HepG2 (cell line): ENCODE results near the gene ATP7B. TPM values are rescaled to one million over a fixed set of nuclear protein-coding genes. Genes with fewer than 3 reads are reported as not detected.
A peak's percentile ranks its signal among the peaks of the same experiment; 100 is the strongest.

Experiments
- ATAC-seq: fragments of 200-7000 bp; cut with Tn5 transposase; 3 replicates; pipeline ENCODE4 v1.9.1; 2020; ENCODE audit warnings: mild to moderate bottlenecking, moderate library complexity
- BruUV-seq: library from RNA; stranded (reverse); fragments of 400-500 nt; replicated peaks from 2 replicates; lab custom pipeline; 2021; lab: Mats Ljungman, UMichigan
- CTCF ChIA-PET: fragments of 300-600 bp; formaldehyde crosslinking; extraction: SDS; loops from one replicate; lab custom pipeline; 2021; ENCODE audit warnings: low total read pairs, inconsistent platforms, low intra/inter-chr PET ratio; lab: Yijun Ruan, JAX
- POLR2A ChIA-PET: fragments of 350-600 bp; sonication (Branson Sonifier 250); formaldehyde crosslinking; loops from one replicate; lab custom pipeline; 2020; ENCODE audit warnings: antibody characterized with exemption, inconsistent platforms; lab: Yijun Ruan, JAX
- DNase-seq: peaks from one replicate; pipeline ENCODE4 v3.0.0-alpha.2; 2015; ENCODE audit warnings: low spot score
- FAIRE-seq: peaks from 3 replicates; lab custom pipeline; 2011; peaks lifted over from hg19 to GRCh38; lab: Jason Lieb, UNC
- H2AFZ ChIP-seq: one replicate; pipeline ENCODE4 v1.6.1; 2011; ENCODE audit warnings: low read length, inconsistent platforms
- H3K27ac ChIP-seq: fragments of 300-600 bp; 3 replicates; pipeline ENCODE4 v1.8.0; 2011; ENCODE audit warnings: mixed run types, mild to moderate bottlenecking, mixed read lengths, low read length, inconsistent platforms; ENCODE audit not compliant: insufficient read depth; ENCODE audit errors: extremely low read length
- H3K27me3 ChIP-seq, 2 experiments: fragments of 200-600 bp in 1 of 2; 2 replicates in 1 of 2; 3 replicates in 1 of 2; pipeline versions ENCODE4 v1.6.0 to v1.8.0; 2011; ENCODE audit warnings: low read length in 2 of 2, mild to moderate bottlenecking in 2 of 2, moderate library complexity in 2 of 2, inconsistent platforms in 1 of 2; ENCODE audit not compliant: insufficient read depth in 2 of 2, control insufficient read depth in 1 of 2
- H3K36me3 ChIP-seq, 2 experiments: fragments of 200-600 bp in 1 of 2; replicated peaks in 1 of 2; 2 replicates in 1 of 2; 3 replicates in 1 of 2; pipeline versions ENCODE4 v1.5.1 to v1.8.0; 2011; ENCODE audit warnings: low read length in 2 of 2, inconsistent platforms in 1 of 2; ENCODE audit not compliant: insufficient read depth in 2 of 2, control insufficient read depth in 1 of 2
- H3K4me1 ChIP-seq: 2 replicates; pipeline ENCODE4 v1.5.1; 2012; ENCODE audit warnings: low read length, inconsistent platforms; ENCODE audit not compliant: insufficient read depth
- H3K4me2 ChIP-seq: 2 replicates; pipeline ENCODE4 v1.6.0; 2011; ENCODE audit warnings: low read depth, low read length, inconsistent platforms
- H3K4me3 ChIP-seq, 3 experiments: fragments of 200-600 bp in 1 of 3; sonication (generic), shearing (Covaris generic) in 1 of 3; replicated peaks in 1 of 3; 2 replicates each; pipeline ENCODE4 v1.5.1; 2011 to 2016; ENCODE audit warnings: low read length in 3 of 3, inconsistent platforms in 2 of 3, low read depth in 2 of 3, mild to moderate bottlenecking in 2 of 3, control low read depth in 1 of 3, mixed read lengths in 1 of 3; ENCODE audit not compliant: insufficient read depth in 1 of 3
- H3K79me2 ChIP-seq: one replicate; pipeline ENCODE4 v1.6.1; 2011; ENCODE audit warnings: low read length, inconsistent platforms; ENCODE audit not compliant: insufficient read depth
- H3K9ac ChIP-seq: 2 replicates; pipeline ENCODE4 v1.6.0; 2011; ENCODE audit warnings: mild to moderate bottlenecking, low read depth, low read length, inconsistent platforms; ENCODE audit not compliant: insufficient read depth
- H3K9me3 ChIP-seq: 2 replicates; pipeline ENCODE4 v1.5.1; 2012; ENCODE audit warnings: mild to moderate bottlenecking, low read length
- H4K20me1 ChIP-seq: 2 replicates; pipeline ENCODE4 v1.6.0; 2011; ENCODE audit warnings: inconsistent platforms, mild to moderate bottlenecking, low read length, moderate library complexity; ENCODE audit not compliant: insufficient read depth
- AGO2 ChIP-seq: fragments of 200-400 bp; formaldehyde crosslinking; optimal IDR thresholded peaks from 2 replicates; pipeline ENCODE3; 2017; ENCODE audit warnings: mild to moderate bottlenecking, low read depth, low read length, moderate library complexity
- ETV6 ChIP-seq: sonication (generic); formaldehyde crosslinking; conservative IDR thresholded peaks from 2 replicates; pipeline ENCODE4 v1.4.0; 2020; ENCODE audit warnings: missing genetic modification reagents
- RBM22 ChIP-seq: fragments of 200-400 bp; formaldehyde crosslinking; optimal IDR thresholded peaks from 2 replicates; pipeline ENCODE3; 2017; ENCODE audit warnings: mild to moderate bottlenecking, low read length, moderate library complexity
- WGBS: methylation state at CpG from one replicate; pipeline ENCODE4 v1.1.6; 2017; ENCODE audit warnings: low lambda C conversion rate; 5-methylcytosine and 5-hydroxymethylcytosine counted together
- in situ Hi-C: cut with HindIII; loops from 2 replicates; pipeline ENCODE4 v1.10.0; 2017; ENCODE audit warnings: low pct_unique_long_range_greater_than_20kb; ENCODE audit not compliant: extremely low pct_ligation_motif_present
- intact Hi-C: fragments of 100-400 bp; cut with micrococcal nuclease; formaldehyde crosslinking; loops from one replicate; pipeline ENCODE4 v1.10.0; 2022; ENCODE audit not compliant: unreplicated experiment
- polyA plus RNA-seq, 8 experiments: library from polyadenylated mRNA; depleted of rRNA in 3 of 8; stranded (reverse) in 7 of 8; unstranded in 1 of 8; fragments of >200 nt; fragmentation: Illumina TruSeq in 4 of 8; extraction: Trizol in 4 of 8; gene quantifications; 2 replicates each; pipeline versions ENCODE4 v1.2.1 to v1.2.3, GENCODE V29; 2011 to 2016; ENCODE audit warnings: low read depth in 4 of 8, missing spikeins in 1 of 8, mixed read lengths in 1 of 8; ENCODE audit not compliant: insufficient read depth in 1 of 8
- total RNA-seq, 5 experiments: library from RNA; depleted of rRNA; stranded (reverse); fragments of >200 nt; fragmentation: Illumina TruSeq; extraction: Trizol; gene quantifications; 2 replicates each; pipeline ENCODE4 v1.2.3, GENCODE V29; 2016; ENCODE audit warnings: low read depth in 1 of 5
- TF ChIP-seq, protein P1 (sequence below): IDR thresholded peaks from 2 replicates; pipeline ENCODE4 v1.6.1; 2012; ENCODE audit warnings: low read length, improper control_type of control experiment

The ATP7B gene
- total and polyA plus RNA-seq, 2 of the 13 experiments (the other 11 are each of a cell fraction or from before 2014, with no cell fraction given): 31.8 to 57.4 TPM

DNA sequence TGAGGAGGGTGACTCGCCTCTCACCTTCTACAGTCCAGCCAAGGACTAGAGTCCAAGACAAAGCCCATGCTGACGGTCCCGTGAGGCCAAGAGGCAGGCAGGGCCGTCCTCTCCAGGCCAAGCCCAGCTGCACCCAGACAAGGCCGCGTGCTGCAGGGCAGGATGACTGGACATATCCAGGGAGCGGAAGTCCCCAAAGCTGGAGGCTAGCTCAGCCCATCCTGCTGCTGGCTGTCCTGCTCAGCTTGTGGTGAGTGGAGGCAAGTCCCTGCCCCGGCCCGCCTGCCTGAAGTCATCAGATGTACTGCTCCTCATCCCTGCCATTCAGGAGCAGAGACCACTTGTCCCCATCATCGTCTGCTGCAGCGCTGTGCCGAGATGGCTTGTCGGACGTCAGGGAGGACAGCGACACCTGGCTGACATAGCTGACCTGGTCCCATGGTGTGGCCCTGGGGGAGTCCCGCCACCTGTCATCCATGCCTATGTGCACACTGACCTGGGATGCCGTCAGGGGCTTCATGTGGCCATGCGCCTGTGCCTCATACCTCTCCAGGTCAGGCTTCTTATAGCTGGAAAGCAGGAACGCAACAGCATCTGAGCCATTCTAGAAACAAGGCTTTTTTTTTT lies 76.7 kb downstream of the ATP7B start:
- no peak overlapping the region for H2AFZ ChIP-seq
- H3K4me3 ChIP-seq: no peak overlapping the region
- H3K4me1 ChIP-seq: no peaks in the 10 kb centered on the region
- no peak for DNase-seq
- H3K9me3 ChIP-seq: no peaks in the 10 kb centered on the region
- intact Hi-C loops (loop anchor here (1.0 kb wide), 1 partner anchor 193 kb away; no protein-coding TSS in a partner anchor), in situ Hi-C loops (no loop called here)
- TF ChIP-seq AGO2: peak; percentile 24
- TF ChIP-seq ETV6 (CRISPR knock-in tag): no peak
- TF ChIP-seq RBM22: peak; percentile 30
- TF ChIP-seq, protein P1, sequence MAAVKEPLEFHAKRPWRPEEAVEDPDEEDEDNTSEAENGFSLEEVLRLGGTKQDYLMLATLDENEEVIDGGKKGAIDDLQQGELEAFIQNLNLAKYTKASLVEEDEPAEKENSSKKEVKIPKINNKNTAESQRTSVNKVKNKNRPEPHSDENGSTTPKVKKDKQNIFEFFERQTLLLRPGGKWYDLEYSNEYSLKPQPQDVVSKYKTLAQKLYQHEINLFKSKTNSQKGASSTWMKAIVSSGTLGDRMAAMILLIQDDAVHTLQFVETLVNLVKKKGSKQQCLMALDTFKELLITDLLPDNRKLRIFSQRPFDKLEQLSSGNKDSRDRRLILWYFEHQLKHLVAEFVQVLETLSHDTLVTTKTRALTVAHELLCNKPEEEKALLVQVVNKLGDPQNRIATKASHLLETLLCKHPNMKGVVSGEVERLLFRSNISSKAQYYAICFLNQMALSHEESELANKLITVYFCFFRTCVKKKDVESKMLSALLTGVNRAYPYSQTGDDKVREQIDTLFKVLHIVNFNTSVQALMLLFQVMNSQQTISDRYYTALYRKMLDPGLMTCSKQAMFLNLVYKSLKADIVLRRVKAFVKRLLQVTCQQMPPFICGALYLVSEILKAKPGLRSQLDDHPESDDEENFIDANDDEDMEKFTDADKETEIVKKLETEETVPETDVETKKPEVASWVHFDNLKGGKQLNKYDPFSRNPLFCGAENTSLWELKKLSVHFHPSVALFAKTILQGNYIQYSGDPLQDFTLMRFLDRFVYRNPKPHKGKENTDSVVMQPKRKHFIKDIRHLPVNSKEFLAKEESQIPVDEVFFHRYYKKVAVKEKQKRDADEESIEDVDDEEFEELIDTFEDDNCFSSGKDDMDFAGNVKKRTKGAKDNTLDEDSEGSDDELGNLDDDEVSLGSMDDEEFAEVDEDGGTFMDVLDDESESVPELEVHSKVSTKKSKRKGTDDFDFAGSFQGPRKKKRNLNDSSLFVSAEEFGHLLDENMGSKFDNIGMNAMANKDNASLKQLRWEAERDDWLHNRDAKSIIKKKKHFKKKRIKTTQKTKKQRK: no peak
- WGBS: 95% methylated on average over 13 of the region's 19 CpGs
- no peak overlapping the region for H3K9ac ChIP-seq
- peaks cover 32 to 87% of the 10 kb centered on the region in 2 experiments; a peak in 4 of 5 replicates for H3K36me3 ChIP-seq
- no peak overlapping the region for H3K27ac ChIP-seq
- FAIRE-seq: no peak
- ATAC-seq: no peak; the same call in 2 of the 3 replicates
- no peaks in the 10 kb centered on the region for H3K79me2 ChIP-seq
- ChIA-PET POLR2A (no interaction called here), CTCF (interaction anchor here (2.7 kb wide), 1 partner anchor 194 kb away, joined by 21 read pairs; the partner anchor contains the start of gene NEK5)
- H4K20me1 ChIP-seq: no peaks in the 10 kb centered on the region
- H3K27me3 ChIP-seq: no peaks in the 10 kb centered on the region
- no TSS peak for BruUV-seq
- H3K4me2 ChIP-seq: no peak overlapping the region
